GM06990 (cell line): ENCODE data around the gene DCAF7.

Source experiments
- DNase-seq: peaks from one replicate; pipeline ENCODE4 v3.0.0-alpha.2; 2011; ENCODE audit not compliant: insufficient read length; ENCODE audit errors: extremely low read depth
- H3K27me3 ChIP-seq: replicated peaks from 2 replicates; pipeline ENCODE4 v1.6.0; 2011; ENCODE audit warnings: low read length; ENCODE audit not compliant: control insufficient read depth, insufficient read depth
- H3K36me3 ChIP-seq: 2 replicates; pipeline ENCODE4 v1.5.1; 2011; ENCODE audit warnings: low read length; ENCODE audit not compliant: control insufficient read depth, insufficient read depth
- H3K4me3 ChIP-seq: replicated peaks from 2 replicates; pipeline ENCODE4 v1.5.1; 2011; ENCODE audit warnings: low read depth, mild to moderate bottlenecking, control low read depth, low read length
- CTCF ChIP-seq: IDR thresholded peaks from 2 replicates; pipeline ENCODE4 v1.5.1; 2011; ENCODE audit warnings: low read length, control low read depth, mild to moderate bottlenecking, inconsistent platforms; ENCODE audit not compliant: insufficient read depth, poor library complexity, severe bottlenecking

Gene DCAF7

DNA sequence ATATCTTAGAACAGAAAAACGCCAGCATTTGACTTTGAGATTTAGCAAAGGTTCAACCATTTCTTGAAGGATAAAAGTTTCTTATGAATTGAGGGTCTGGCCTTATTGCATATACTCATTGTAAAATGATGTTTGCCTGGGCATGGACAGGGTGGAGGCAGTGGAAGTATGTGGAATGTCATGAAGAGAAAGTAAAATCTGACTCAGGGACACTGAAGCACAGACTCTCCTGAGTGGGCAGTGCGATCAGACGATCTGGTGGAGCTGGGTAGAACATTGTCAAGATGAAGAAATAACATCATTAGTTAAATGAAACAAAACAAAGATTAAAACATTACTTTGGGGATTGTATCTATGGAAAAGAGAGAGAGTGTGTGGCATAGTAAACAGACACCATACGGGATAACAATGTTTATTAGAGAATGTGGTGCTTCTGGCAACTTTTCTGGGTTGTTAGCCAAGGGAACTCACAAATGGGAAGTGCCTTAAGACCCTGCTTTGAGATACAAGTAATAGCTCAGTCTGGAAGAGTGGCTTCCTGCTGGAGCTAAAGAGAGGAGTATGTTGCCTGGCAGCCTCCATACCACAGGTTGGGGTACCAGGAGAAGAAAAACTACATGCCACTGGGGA, 76.4 kb downstream of the DCAF7 start:
- DNase-seq, result no peak

GRCh38 chr17:63629627-63630026, 79.3 kb downstream of the DCAF7 start:
- no peak for TF ChIP-seq CTCF
- H3K36me3 ChIP-seq, result peaks cover 1% of the 10 kb centered on the region; the same call in 1 of the 2 replicates
- H3K4me3 ChIP-seq, result no peak overlapping the region
- DNase-seq, result no peak
- no peaks in the 10 kb centered on the region for H3K27me3 ChIP-seq

More for the DNA sequence above, 76.4 kb downstream of the DCAF7 start:
- TF ChIP-seq CTCF, result no peak
- Histone ChIP-seq H3K27me3 (no peaks in the 10 kb centered on the region), H3K36me3 (no peaks in the 10 kb centered on the region), H3K4me3 (no peak overlapping the region)

- Histone ChIP-seq H3K36me3 (peaks cover 1% of the 10 kb centered on the region; the same call in 1 of the 2 replicates), H3K4me3 (no peak overlapping the region), H3K27me3 (no peaks in the 10 kb centered on the region)
- DNase-seq, result no peak
- no peak for TF ChIP-seq CTCF
These were observed 80.8 kb downstream of the DCAF7 start for GRCh38 chr17:63631062-63631461.

GRCh38 chr17:63631626-63632025, 81.3 kb downstream of the DCAF7 start:
- no peak for DNase-seq
- TF ChIP-seq CTCF, result no peak
- no peak overlapping the region for H3K4me3 ChIP-seq
- H3K27me3 ChIP-seq, result no peaks in the 10 kb centered on the region
- peaks cover 4% of the 10 kb centered on the region for H3K36me3 ChIP-seq

DNA sequence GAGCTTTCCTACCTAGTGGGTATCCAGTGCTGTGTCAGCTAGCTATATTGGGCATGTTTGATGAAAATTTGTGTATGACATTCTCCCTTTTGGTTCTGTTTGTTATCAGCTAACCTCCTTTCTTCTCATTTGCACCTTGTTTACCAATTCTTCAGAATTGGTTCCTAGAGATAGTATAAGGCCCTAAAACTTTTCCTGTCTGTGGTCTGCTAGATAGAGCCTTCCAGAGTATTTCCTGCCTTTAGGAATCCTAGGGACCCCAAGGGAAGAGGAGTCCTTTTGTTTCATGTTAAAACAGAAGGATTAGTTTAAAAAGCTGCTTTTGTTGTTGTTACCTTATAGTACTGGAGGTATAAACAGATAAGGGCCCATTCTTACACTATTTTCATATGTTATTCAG, 83.5 kb downstream of the DCAF7 start:
- no peak for TF ChIP-seq CTCF
- no peak for DNase-seq
- Histone ChIP-seq H3K36me3 (peaks cover 5% of the 10 kb centered on the region), H3K4me3 (no peak overlapping the region), H3K27me3 (no peaks in the 10 kb centered on the region)

GRCh38 chr17:63634163-63634562, 83.9 kb downstream of the DCAF7 start:
- DNase-seq, result no peak
- no peak overlapping the region for H3K4me3 ChIP-seq
- TF ChIP-seq CTCF, result no peak
- no peaks in the 10 kb centered on the region for H3K27me3 ChIP-seq
- H3K36me3 ChIP-seq, result peaks cover 5% of the 10 kb centered on the region
